A549 (cell line): Measurements from ENCODE around the gene BTBD2.

ENCODE experiments used
- E2F6 ChIP-seq: IDR thresholded peaks from 2 replicates; pipeline ENCODE4 v1.6.1; 2012; ENCODE audit warnings: low read depth, borderline replicate concordance
- EP300 ChIP-seq, 2 experiments: fragments of >200 bp; sonication (Bioruptor Twin); formaldehyde crosslinking; IDR thresholded peaks; 2 replicates in 1 of 2; 3 replicates in 1 of 2; pipeline ENCODE4 v1.6.1; 2016 to 2017
- ESRRA ChIP-seq: fragments of 150-350 bp; IDR thresholded peaks from 2 replicates; pipeline ENCODE4 v1.6.1; 2014; ENCODE audit warnings: mild to moderate bottlenecking, low read length, borderline replicate concordance
- HOXB13 ChIP-seq: fragments of 250-450 bp; sonication (Bioruptor Pico); IDR thresholded peaks from 2 replicates; pipeline ENCODE4 v1.5.0; 2020; ENCODE audit warnings: low read depth, mild to moderate bottlenecking, moderate library complexity
- MAFK ChIP-seq: fragments of 450-650 bp; IDR thresholded peaks from 2 replicates; pipeline ENCODE4 v1.6.1; 2014; ENCODE audit not compliant: partially characterized antibody
- MYC ChIP-seq: IDR thresholded peaks from 2 replicates; pipeline ENCODE4 v1.6.1; 2012; ENCODE audit warnings: mild to moderate bottlenecking, inconsistent platforms, low read length, improper control_type of control experiment, borderline replicate concordance
- POLR2A ChIP-seq: IDR thresholded peaks from 2 replicates; pipeline ENCODE4 v1.6.1; 2012; ENCODE audit warnings: mild to moderate bottlenecking, low read length
- POLR2AphosphoS2 ChIP-seq: conservative IDR thresholded peaks from 2 replicates; pipeline ENCODE4 v1.6.1; 2012; ENCODE audit warnings: low read length, improper control_type of control experiment, inconsistent platforms
- RFX5 ChIP-seq: fragments of 450-650 bp; IDR thresholded peaks from 2 replicates; pipeline ENCODE4 v1.7.1; 2014; ENCODE audit warnings: antibody characterized with exemption, mild to moderate bottlenecking, moderate library complexity
- TF ChIP-seq, protein P1 (sequence below): fragments of >200 bp; sonication (Bioruptor Twin); formaldehyde crosslinking; IDR thresholded peaks from 3 replicates; pipeline ENCODE4 v1.5.1; 2016

GRCh38 chr19:2062770-2063169 is 47.3 kb upstream of the BTBD2 start:
- TF ChIP-seq HOXB13 = no peak
- TF ChIP-seq ESRRA = no peak
- no peak for TF ChIP-seq RFX5
- no peak for TF ChIP-seq EP300 (IDR thresholded peaks at IDR 0.05)
- TF ChIP-seq, protein P1, sequence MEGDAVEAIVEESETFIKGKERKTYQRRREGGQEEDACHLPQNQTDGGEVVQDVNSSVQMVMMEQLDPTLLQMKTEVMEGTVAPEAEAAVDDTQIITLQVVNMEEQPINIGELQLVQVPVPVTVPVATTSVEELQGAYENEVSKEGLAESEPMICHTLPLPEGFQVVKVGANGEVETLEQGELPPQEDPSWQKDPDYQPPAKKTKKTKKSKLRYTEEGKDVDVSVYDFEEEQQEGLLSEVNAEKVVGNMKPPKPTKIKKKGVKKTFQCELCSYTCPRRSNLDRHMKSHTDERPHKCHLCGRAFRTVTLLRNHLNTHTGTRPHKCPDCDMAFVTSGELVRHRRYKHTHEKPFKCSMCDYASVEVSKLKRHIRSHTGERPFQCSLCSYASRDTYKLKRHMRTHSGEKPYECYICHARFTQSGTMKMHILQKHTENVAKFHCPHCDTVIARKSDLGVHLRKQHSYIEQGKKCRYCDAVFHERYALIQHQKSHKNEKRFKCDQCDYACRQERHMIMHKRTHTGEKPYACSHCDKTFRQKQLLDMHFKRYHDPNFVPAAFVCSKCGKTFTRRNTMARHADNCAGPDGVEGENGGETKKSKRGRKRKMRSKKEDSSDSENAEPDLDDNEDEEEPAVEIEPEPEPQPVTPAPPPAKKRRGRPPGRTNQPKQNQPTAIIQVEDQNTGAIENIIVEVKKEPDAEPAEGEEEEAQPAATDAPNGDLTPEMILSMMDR = no peak
- no peak for TF ChIP-seq POLR2AphosphoS2
- no peak for TF ChIP-seq POLR2A
- TF ChIP-seq E2F6 = no peak
- TF ChIP-seq MAFK = no peak
- TF ChIP-seq MYC = no peak
